Vagina (tissue), 2 donors: ENCODE data around the gene MYH4.

Source experiments
- CTCF ChIP-seq, 3 experiments: fragments of 450-650 bp in 2 of 3; fragments of 200-600 bp in 1 of 3; sonication (generic) in 1 of 3; IDR thresholded peaks; one replicate each; pipeline ENCODE4 v1.5.1; 2017 to 2019; ENCODE audit warnings: antibody characterized with exemption in 3 of 3, mild to moderate bottlenecking in 2 of 3, moderate library complexity in 2 of 3
- POLR2AphosphoS5 ChIP-seq, 2 donors: sonication (generic); formaldehyde crosslinking; IDR thresholded peaks; one replicate each; pipeline ENCODE4 v1.9.0; 2017; ENCODE audit warnings: antibody characterized with exemption in 2 of 2, mild to moderate bottlenecking in 2 of 2, low read depth in 1 of 2; ENCODE audit not compliant: insufficient read depth in 1 of 2

- TF ChIP-seq CTCF (IDR thresholded peaks at IDR 0.05) = no peak
- no peak for TF ChIP-seq POLR2AphosphoS5 (IDR thresholded peaks at IDR 0.05; ENCODE audit: insufficient read depth in 1 of 2, low read depth in 1 of 2)
Observed at GRCh38 chr17:10474536-10474935, 5.2 kb upstream of the MYH4 start.
